Measurements from ENCODE around the gene RBBP8. TPM values are rescaled to one million over a fixed set of nuclear protein-coding genes. Genes with fewer than 3 reads are reported as not detected.

Gene RBBP8
- total and polyA plus RNA-seq, 12 donors, result 8.0 to 34.7 (median 15.4) TPM

DNA sequence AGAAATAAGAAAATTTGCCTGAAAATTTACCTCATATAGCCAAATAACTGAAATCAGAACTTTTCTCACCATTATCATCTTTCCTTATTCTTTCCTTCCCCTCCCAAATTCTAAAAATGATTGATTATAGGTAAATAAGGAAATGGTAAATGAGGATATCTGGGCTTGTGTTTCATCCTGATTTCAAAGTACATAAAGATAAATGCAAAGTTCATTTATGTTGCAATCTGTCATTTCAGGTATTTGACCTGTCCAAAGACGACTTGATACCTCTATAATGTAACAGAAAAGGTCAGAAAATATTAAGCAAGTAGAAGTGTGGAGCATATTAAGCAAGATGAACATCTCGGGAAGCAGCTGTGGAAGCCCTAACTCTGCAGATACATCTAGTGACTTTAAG, 3.4 kb downstream of the RBBP8 start:
- no peak for DNase-seq
- Histone ChIP-seq H3K4me3 (no peak overlapping the region), H3K27me3 (no peaks in the 10 kb centered on the region), H3K9me3 (replicated peaks in 1 of 3) (no peaks in the 10 kb centered on the region), H3K36me3 (replicated peaks in 1 of 2) (no peaks in the 10 kb centered on the region), H3K4me1 (replicated peaks in 1 of 2) (peaks cover 0 to 7% of the 10 kb centered on the region in 2 donors), H3K27ac (no peak overlapping the region)
- WGBS, 4 donors, result 84 to 91% (median 90%) methylated on average over 2 of the region's 2 CpGs
- TF ChIP-seq POLR2A (IDR thresholded peaks at IDR 0.05), result no peak
- TF ChIP-seq, protein P1, sequence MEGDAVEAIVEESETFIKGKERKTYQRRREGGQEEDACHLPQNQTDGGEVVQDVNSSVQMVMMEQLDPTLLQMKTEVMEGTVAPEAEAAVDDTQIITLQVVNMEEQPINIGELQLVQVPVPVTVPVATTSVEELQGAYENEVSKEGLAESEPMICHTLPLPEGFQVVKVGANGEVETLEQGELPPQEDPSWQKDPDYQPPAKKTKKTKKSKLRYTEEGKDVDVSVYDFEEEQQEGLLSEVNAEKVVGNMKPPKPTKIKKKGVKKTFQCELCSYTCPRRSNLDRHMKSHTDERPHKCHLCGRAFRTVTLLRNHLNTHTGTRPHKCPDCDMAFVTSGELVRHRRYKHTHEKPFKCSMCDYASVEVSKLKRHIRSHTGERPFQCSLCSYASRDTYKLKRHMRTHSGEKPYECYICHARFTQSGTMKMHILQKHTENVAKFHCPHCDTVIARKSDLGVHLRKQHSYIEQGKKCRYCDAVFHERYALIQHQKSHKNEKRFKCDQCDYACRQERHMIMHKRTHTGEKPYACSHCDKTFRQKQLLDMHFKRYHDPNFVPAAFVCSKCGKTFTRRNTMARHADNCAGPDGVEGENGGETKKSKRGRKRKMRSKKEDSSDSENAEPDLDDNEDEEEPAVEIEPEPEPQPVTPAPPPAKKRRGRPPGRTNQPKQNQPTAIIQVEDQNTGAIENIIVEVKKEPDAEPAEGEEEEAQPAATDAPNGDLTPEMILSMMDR (IDR thresholded peaks at IDR 0.05), result no peak
- intact Hi-C loops (cut with DNase I), result loop anchor here in 1 of 2 donors (10.0 kb wide), 1 partner anchor 48 kb away; no protein-coding TSS in a partner anchor

DNA sequence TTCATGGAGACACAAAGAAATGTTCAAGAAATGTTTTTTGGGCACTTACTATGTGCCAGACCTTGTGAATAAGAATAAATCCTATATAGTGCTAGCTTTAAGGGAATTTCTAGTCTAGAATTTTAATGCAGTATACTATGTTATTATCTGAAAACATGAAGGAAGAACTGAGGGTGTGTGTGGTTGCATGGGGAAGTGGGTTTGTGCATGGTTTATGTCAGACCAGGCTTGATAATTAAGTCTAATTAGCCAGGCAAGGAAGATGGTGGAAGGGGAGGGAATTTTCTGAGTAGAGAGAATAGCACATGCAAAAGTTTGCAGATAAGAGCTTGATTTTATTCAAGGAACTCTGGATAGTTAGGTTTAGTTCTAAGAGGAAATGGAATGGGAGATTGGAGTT, 6.5 kb downstream of the RBBP8 start:
- no peak for TF ChIP-seq POLR2A (IDR thresholded peaks at IDR 0.05)
- TF ChIP-seq, protein P1 (IDR thresholded peaks at IDR 0.05), result no peak
- intact Hi-C loops (cut with DNase I), result loop anchor here in 1 of 2 donors (10.0 kb wide), 1 partner anchor 45 kb away; no protein-coding TSS in a partner anchor
- H3K36me3 ChIP-seq (replicated peaks in 1 of 2), result no peaks in the 10 kb centered on the region
- no peak overlapping the region for H3K27ac ChIP-seq
- no peak for DNase-seq
- H3K27me3 ChIP-seq, result no peaks in the 10 kb centered on the region
- H3K4me1 ChIP-seq (replicated peaks in 1 of 2), result no peaks in the 10 kb centered on the region
- no peaks in the 10 kb centered on the region for H3K9me3 ChIP-seq (replicated peaks in 1 of 3)
- no peak overlapping the region for H3K4me3 ChIP-seq

DNA sequence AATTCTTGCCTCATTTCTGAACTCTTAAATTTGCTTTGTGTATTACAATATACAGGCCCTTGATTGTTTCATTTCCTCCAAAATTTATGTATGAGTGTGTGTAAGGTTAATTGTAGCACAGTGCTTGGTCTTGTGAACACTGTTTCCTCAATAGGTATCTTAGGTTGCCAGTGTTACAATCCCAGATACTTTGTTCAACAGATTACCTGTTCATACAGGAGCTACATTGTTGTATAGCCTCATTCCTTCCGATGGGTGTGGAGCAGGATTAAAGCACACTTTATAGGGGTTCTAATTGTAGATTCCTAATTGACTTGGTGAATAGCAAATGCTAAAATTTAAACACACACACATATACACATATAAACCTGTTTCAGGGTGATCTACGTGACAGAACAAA, 10.7 kb downstream of the RBBP8 start:
- H3K27me3 ChIP-seq, result no peaks in the 10 kb centered on the region
- no peaks in the 10 kb centered on the region for H3K9me3 ChIP-seq (replicated peaks in 1 of 3)
- intact Hi-C loops (cut with DNase I), result no loop called here
- no peak overlapping the region for H3K4me3 ChIP-seq
- H3K27ac ChIP-seq, result no peak overlapping the region
- no peaks in the 10 kb centered on the region for H3K4me1 ChIP-seq (replicated peaks in 1 of 2)
- TF ChIP-seq, protein P1 (IDR thresholded peaks at IDR 0.05), result no peak
- no peak for TF ChIP-seq POLR2A (IDR thresholded peaks at IDR 0.05)
- WGBS, 4 donors, result 90 to 100% (median 95%) methylated on average over 2 of the region's 2 CpGs
- H3K36me3 ChIP-seq (replicated peaks in 1 of 2), result no peaks in the 10 kb centered on the region
- no peak for DNase-seq

DNA sequence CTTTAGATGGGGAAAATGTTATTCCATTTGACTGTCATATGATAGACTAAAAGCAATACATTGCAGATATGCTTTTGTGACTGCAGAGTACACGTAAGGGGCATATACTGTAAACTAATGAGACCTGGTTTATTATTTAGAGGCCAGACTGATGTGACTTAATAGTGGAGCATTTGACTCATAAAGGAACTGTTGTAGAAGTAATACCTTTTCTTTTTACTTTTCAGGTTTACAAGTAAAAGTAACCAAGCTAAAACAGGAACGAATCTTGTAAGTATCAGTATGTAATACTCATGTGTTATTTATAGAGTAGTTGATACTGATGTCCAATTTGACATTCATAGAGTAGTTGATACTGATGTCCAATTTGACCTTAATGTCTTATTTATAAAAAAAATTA, 13.1 kb downstream of the RBBP8 start:
- DNase-seq, result no peak
- TF ChIP-seq POLR2A (IDR thresholded peaks at IDR 0.05), result no peak
- TF ChIP-seq, protein P1 (IDR thresholded peaks at IDR 0.05), result no peak
- Histone ChIP-seq H3K4me3 (no peak overlapping the region), H3K4me1 (replicated peaks in 1 of 2) (no peaks in the 10 kb centered on the region), H3K27me3 (no peaks in the 10 kb centered on the region), H3K36me3 (replicated peaks in 1 of 2) (peaks cover 0 to 4% of the 10 kb centered on the region in 2 donors), H3K9me3 (replicated peaks in 1 of 3) (no peaks in the 10 kb centered on the region), H3K27ac (no peak overlapping the region)
- WGBS, 4 donors, result 88 to 96% (median 94%) methylated on average over 2 of the region's 2 CpGs
- intact Hi-C loops (cut with DNase I), result no loop called here

All from adrenal gland (tissue), 12 donors.